MM.1S (cell line): ENCODE data around the gene APBB2.

Experiments
- DNase-seq: peaks from one replicate; pipeline ENCODE4 v3.0.0-alpha.2; 2015
- H2AFZ ChIP-seq: fragments of 300-600 bp; sonication (generic); 2 replicates; pipeline ENCODE4 v1.6.0; 2016; ENCODE audit warnings: antibody characterized with exemption, low read length
- H3F3A ChIP-seq: fragments of 300-600 bp; sonication (generic); 2 replicates; pipeline ENCODE4 v1.6.1; 2016; ENCODE audit warnings: mild to moderate bottlenecking, antibody characterized with exemption, low read length, moderate library complexity, mixed read lengths; ENCODE audit not compliant: insufficient read depth
- H3K27ac ChIP-seq: fragments of 300-600 bp; sonication (generic); 2 replicates; pipeline ENCODE4 v1.5.1; 2016; ENCODE audit warnings: mild to moderate bottlenecking, low read length
- H3K27me3 ChIP-seq: fragments of 300-600 bp; sonication (generic); replicated peaks from 2 replicates; pipeline ENCODE4 v1.6.0; 2016; ENCODE audit warnings: low read length; ENCODE audit not compliant: insufficient read depth
- H3K36me3 ChIP-seq: fragments of 300-600 bp; sonication (generic); replicated peaks from 2 replicates; pipeline ENCODE4 v1.6.1; 2016; ENCODE audit warnings: mild to moderate bottlenecking, low read length, mixed read lengths; ENCODE audit not compliant: insufficient read depth
- H3K4me1 ChIP-seq: fragments of 300-600 bp; sonication (generic); 2 replicates; pipeline ENCODE4 v1.6.1; 2016; ENCODE audit warnings: low read length, mixed read lengths
- H3K4me2 ChIP-seq: fragments of 300-600 bp; sonication (generic); 2 replicates; pipeline ENCODE4 v1.6.0; 2016; ENCODE audit warnings: low read depth, low read length
- H3K4me3 ChIP-seq: fragments of 300-600 bp; sonication (generic); 2 replicates; pipeline ENCODE4 v1.5.1; 2016; ENCODE audit warnings: low read length, mixed read lengths
- H3K79me2 ChIP-seq: fragments of 300-600 bp; sonication (generic); 2 replicates; pipeline ENCODE4 v1.6.1; 2016; ENCODE audit warnings: mixed run types, low read length, mixed read lengths
- H3K9ac ChIP-seq: fragments of 300-600 bp; sonication (generic); 2 replicates; pipeline ENCODE4 v1.6.1; 2016; ENCODE audit warnings: low read length, mixed read lengths
- H3K9me2 ChIP-seq: fragments of 300-600 bp; sonication (generic); replicated peaks from 2 replicates; pipeline ENCODE4 v1.6.1; 2016; ENCODE audit warnings: mild to moderate bottlenecking, low read length, mixed read lengths; ENCODE audit not compliant: insufficient read depth
- H3K9me3 ChIP-seq: fragments of 300-600 bp; sonication (generic); replicated peaks from 2 replicates; pipeline ENCODE4 v1.6.1; 2016; ENCODE audit warnings: mild to moderate bottlenecking, low read length, mixed read lengths; ENCODE audit not compliant: insufficient read depth
- H4K20me1 ChIP-seq: fragments of 300-600 bp; sonication (generic); 2 replicates; pipeline ENCODE4 v1.6.1; 2016; ENCODE audit warnings: mild to moderate bottlenecking, low read length, moderate library complexity, mixed read lengths; ENCODE audit not compliant: insufficient read depth
- EZH2 ChIP-seq: fragments of 300-600 bp; sonication (generic); optimal IDR thresholded peaks from 2 replicates; pipeline ENCODE3; 2017; ENCODE audit warnings: low read depth, mild to moderate bottlenecking, antibody characterized with exemption, low read length, mixed read lengths
- EZH2phosphoT487 ChIP-seq: fragments of 300-600 bp; sonication (generic); IDR thresholded peaks from 2 replicates; pipeline ENCODE4 v1.6.1; 2018; ENCODE audit warnings: antibody characterized with exemption, low read length
- TF ChIP-seq, protein P1 (sequence below): fragments of 300-600 bp; sonication (generic); IDR thresholded peaks from 2 replicates; pipeline ENCODE4 v1.5.1; 2016; ENCODE audit warnings: antibody characterized with exemption, low read length, mixed read lengths

Gene APBB2

GRCh38 chr4:40940317-40940741 lies 274.0 kb downstream of the APBB2 start:
- TF ChIP-seq EZH2 (no peak), EZH2phosphoT487 (no peak)
- TF ChIP-seq, protein P1, sequence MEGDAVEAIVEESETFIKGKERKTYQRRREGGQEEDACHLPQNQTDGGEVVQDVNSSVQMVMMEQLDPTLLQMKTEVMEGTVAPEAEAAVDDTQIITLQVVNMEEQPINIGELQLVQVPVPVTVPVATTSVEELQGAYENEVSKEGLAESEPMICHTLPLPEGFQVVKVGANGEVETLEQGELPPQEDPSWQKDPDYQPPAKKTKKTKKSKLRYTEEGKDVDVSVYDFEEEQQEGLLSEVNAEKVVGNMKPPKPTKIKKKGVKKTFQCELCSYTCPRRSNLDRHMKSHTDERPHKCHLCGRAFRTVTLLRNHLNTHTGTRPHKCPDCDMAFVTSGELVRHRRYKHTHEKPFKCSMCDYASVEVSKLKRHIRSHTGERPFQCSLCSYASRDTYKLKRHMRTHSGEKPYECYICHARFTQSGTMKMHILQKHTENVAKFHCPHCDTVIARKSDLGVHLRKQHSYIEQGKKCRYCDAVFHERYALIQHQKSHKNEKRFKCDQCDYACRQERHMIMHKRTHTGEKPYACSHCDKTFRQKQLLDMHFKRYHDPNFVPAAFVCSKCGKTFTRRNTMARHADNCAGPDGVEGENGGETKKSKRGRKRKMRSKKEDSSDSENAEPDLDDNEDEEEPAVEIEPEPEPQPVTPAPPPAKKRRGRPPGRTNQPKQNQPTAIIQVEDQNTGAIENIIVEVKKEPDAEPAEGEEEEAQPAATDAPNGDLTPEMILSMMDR = no peak

GRCh38 chr4:40939856-40940255 lies 274.5 kb downstream of the APBB2 start:
- H4K20me1 ChIP-seq = no peaks in the 10 kb centered on the region
- no peaks in the 10 kb centered on the region for H3K9me2 ChIP-seq
- H3K9me3 ChIP-seq = no peaks in the 10 kb centered on the region
- no peaks in the 10 kb centered on the region for H3K79me2 ChIP-seq
- no peaks in the 10 kb centered on the region for H3F3A ChIP-seq
- TF ChIP-seq, protein P1 = no peak
- no peak for TF ChIP-seq EZH2
- no peak overlapping the region for H3K4me3 ChIP-seq
- no peak overlapping the region for H3K27ac ChIP-seq
- no peak for DNase-seq
- H2AFZ ChIP-seq = no peak overlapping the region
- H3K4me1 ChIP-seq = no peaks in the 10 kb centered on the region
- no peak overlapping the region for H3K9ac ChIP-seq
- no peaks in the 10 kb centered on the region for H3K27me3 ChIP-seq
- no peaks in the 10 kb centered on the region for H3K36me3 ChIP-seq
- H3K4me2 ChIP-seq = no peak overlapping the region

More at GRCh38 chr4:40940317-40940741, 274.0 kb downstream of the APBB2 start:
- H3K9ac ChIP-seq = no peak overlapping the region
- H3F3A ChIP-seq = no peaks in the 10 kb centered on the region
- no peaks in the 10 kb centered on the region for H3K9me3 ChIP-seq
- H3K4me1 ChIP-seq = no peaks in the 10 kb centered on the region
- no peak overlapping the region for H3K4me3 ChIP-seq
- H3K9me2 ChIP-seq = no peaks in the 10 kb centered on the region
- H3K27me3 ChIP-seq = no peaks in the 10 kb centered on the region
- no peaks in the 10 kb centered on the region for H4K20me1 ChIP-seq
- no peak for DNase-seq
- H3K79me2 ChIP-seq = no peaks in the 10 kb centered on the region
- H3K4me2 ChIP-seq = no peak overlapping the region
- no peak overlapping the region for H3K27ac ChIP-seq
- no peak overlapping the region for H2AFZ ChIP-seq
- H3K36me3 ChIP-seq = no peaks in the 10 kb centered on the region

DNA sequence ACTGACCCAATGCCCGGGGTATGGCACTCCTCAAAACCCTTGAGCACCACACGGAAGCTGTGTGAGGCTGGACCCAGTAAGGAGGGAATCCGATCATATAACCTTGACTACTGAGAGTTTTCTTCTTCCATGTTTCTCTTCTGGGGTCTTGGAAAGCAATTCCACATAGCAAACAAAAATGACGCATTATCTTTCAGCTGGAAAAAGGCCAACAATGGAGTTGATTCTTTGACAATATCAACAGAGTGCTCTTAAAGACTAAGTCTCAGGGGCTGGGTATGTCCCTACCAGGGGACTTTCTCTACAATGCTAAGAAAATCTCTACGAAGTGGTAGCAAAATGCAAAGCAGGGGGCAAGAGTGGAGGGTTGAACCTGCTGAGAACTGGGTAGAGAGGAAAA lies 276.0 kb downstream of the APBB2 start:
- H3K27ac ChIP-seq = no peak overlapping the region
- H3K4me1 ChIP-seq = no peaks in the 10 kb centered on the region
- no peaks in the 10 kb centered on the region for H3F3A ChIP-seq
- no peak overlapping the region for H3K4me3 ChIP-seq
- DNase-seq = no peak
- H3K27me3 ChIP-seq = no peaks in the 10 kb centered on the region
- no peaks in the 10 kb centered on the region for H3K36me3 ChIP-seq
- no peak for TF ChIP-seq EZH2
- TF ChIP-seq, protein P1 = no peak
- no peak for TF ChIP-seq EZH2phosphoT487
- H3K79me2 ChIP-seq = no peaks in the 10 kb centered on the region
- no peaks in the 10 kb centered on the region for H3K9me3 ChIP-seq
- H3K9me2 ChIP-seq = no peaks in the 10 kb centered on the region
- H3K9ac ChIP-seq = no peak overlapping the region
- no peak overlapping the region for H3K4me2 ChIP-seq
- no peak overlapping the region for H2AFZ ChIP-seq
- no peaks in the 10 kb centered on the region for H4K20me1 ChIP-seq
